ENCODE measurements around the gene CDH4. TPM values are rescaled to one million over a fixed set of nuclear protein-coding genes. Genes with fewer than 3 reads are reported as not detected.

The CDH4 gene
- total and polyA plus RNA-seq, 9 of the 15 experiments (the other 6 are each of a cell fraction or from before 2014, with no cell fraction given), result 0.04 TPM; not detected in 8

GRCh38 chr20:61535536-61535935, 283.5 kb downstream of the CDH4 start:
- BruUV-seq (replicated peaks), result no TSS peak
- ChIA-PET POLR2A (no interaction called here), CTCF (ENCODE audit: low intra/inter-chr PET ratio) (no interaction called here)
- Histone ChIP-seq H3K9me3 (replicated peaks; ENCODE audit: control insufficient read depth, insufficient read depth, low read depth, low read length) (no peaks in the 10 kb centered on the region), H3K27me3 (ENCODE audit: control insufficient read depth in 2 of 2, insufficient read depth in 2 of 2, low read length in 2 of 2) (peaks cover 18 to 72% of the 10 kb centered on the region in 2 experiments), H3K36me3 (ENCODE audit: control insufficient read depth, insufficient read depth, low read length) (no peaks in the 10 kb centered on the region), H4K20me1 (replicated peaks; ENCODE audit: control insufficient read depth, insufficient read depth, low read length) (no peaks in the 10 kb centered on the region), H3K9ac (ENCODE audit: insufficient read depth in 1 of 2, low read depth in 2 of 2, low read length in 2 of 2) (no peak overlapping the region), H3K4me3 (no peak overlapping the region), H3K4me2 (ENCODE audit: insufficient read depth, low read length) (no peak overlapping the region), H3K27ac (ENCODE audit: extremely low read depth, low read depth, low read length) (no peak overlapping the region), H2AFZ (ENCODE audit: low read depth, low read length) (no peak overlapping the region), H3K4me1 (replicated peaks in 1 of 2; ENCODE audit: control insufficient read depth in 2 of 2, insufficient read depth in 2 of 2, low read length in 2 of 2) (peaks cover 0 to 10% of the 10 kb centered on the region in 2 experiments; a peak in 2 of 5 replicates), H3K9me1 (ENCODE audit: control insufficient read depth, insufficient read depth, low read length) (no peaks in the 10 kb centered on the region), H3K79me2 (ENCODE audit: control insufficient read depth, insufficient read depth, low read length) (no peaks in the 10 kb centered on the region)
- no peak for TF ChIP-seq ASH1L (IDR thresholded peaks at IDR 0.05; ENCODE audit: borderline replicate concordance, low read depth, partially characterized antibody)
- TF ChIP-seq MBD2 (IDR thresholded peaks at IDR 0.05; ENCODE audit: borderline replicate concordance, low read depth), result no peak
- TF ChIP-seq TRIM25 (IDR thresholded peaks at IDR 0.05; ENCODE audit: borderline replicate concordance), result no peak
- TF ChIP-seq TFAM (CRISPR knock-in tag; conservative IDR thresholded peaks at IDR 0.05), result no peak
- no peak for TF ChIP-seq RFX7 (CRISPR knock-in tag; IDR thresholded peaks at IDR 0.05)
- DNase-seq (ENCODE audit: extremely low read depth in 1 of 4, low spot score in 3 of 4) (no peak), FAIRE-seq (no peak), ATAC-seq (no peak)
- intact Hi-C loops (cut with micrococcal nuclease), result no loop called here
- in situ Hi-C loops (cut with MboI), result no loop called here
- WGBS (ENCODE audit: insufficient coverage, low coverage, missing lambda C conversion rate), result 6% methylated on average over 13 of the region's 13 CpGs
